OCI-LY1 (cell line): Measurements from ENCODE around the gene CSMD2.

Experiments
- H2AFZ ChIP-seq: fragments of 200-600 bp; sonication (generic), shearing (Covaris generic); 2 replicates; pipeline ENCODE4 v1.6.0; 2014; ENCODE audit warnings: antibody characterized with exemption, mild to moderate bottlenecking, low read length
- H3F3A ChIP-seq: fragments of 200-600 bp; sonication (generic), shearing (Covaris generic); 2 replicates; pipeline ENCODE4 v1.6.0; 2014; ENCODE audit warnings: mild to moderate bottlenecking, antibody characterized with exemption, low read length, moderate library complexity; ENCODE audit not compliant: insufficient read depth
- H3K27ac ChIP-seq: fragments of 200-600 bp; sonication (generic); 2 replicates; pipeline ENCODE4 v1.5.1; 2014; ENCODE audit warnings: low read length, mixed run types, mild to moderate bottlenecking, low read depth; ENCODE audit not compliant: poor library complexity, severe bottlenecking
- H3K27me3 ChIP-seq: fragments of 200-600 bp; sonication (generic); 2 replicates; pipeline ENCODE4 v1.6.0; 2014; ENCODE audit warnings: antibody characterized with exemption, mild to moderate bottlenecking, low read length, moderate library complexity; ENCODE audit not compliant: insufficient read depth
- H3K36me3 ChIP-seq: fragments of 200-600 bp; sonication (generic); 2 replicates; pipeline ENCODE4 v1.6.1; 2014; ENCODE audit warnings: mild to moderate bottlenecking, antibody characterized with exemption, low read length, moderate library complexity, mixed read lengths; ENCODE audit not compliant: insufficient read depth
- H3K4me1 ChIP-seq: fragments of 200-600 bp; sonication (generic); 2 replicates; pipeline ENCODE4 v1.5.1; 2014; ENCODE audit warnings: mild to moderate bottlenecking, low read length, moderate library complexity; ENCODE audit not compliant: insufficient read depth, severe bottlenecking
- H3K4me2 ChIP-seq: fragments of 200-600 bp; sonication (generic), shearing (Covaris generic); 2 replicates; pipeline ENCODE4 v1.6.1; 2014; ENCODE audit warnings: low read length
- H3K4me3 ChIP-seq: fragments of 200-600 bp; sonication (generic); 2 replicates; pipeline ENCODE4 v1.5.1; 2014; ENCODE audit warnings: low read length, low read depth, mild to moderate bottlenecking, mixed read lengths; ENCODE audit not compliant: poor library complexity, severe bottlenecking
- H3K79me2 ChIP-seq: fragments of 200-600 bp; shearing (Covaris generic); 2 replicates; pipeline ENCODE4 v1.6.1; 2016; ENCODE audit warnings: mixed run types, low read length, mixed read lengths; ENCODE audit not compliant: insufficient read depth
- H3K9ac ChIP-seq: fragments of 200-600 bp; sonication (generic), shearing (Covaris generic); 2 replicates; pipeline ENCODE4 v1.6.1; 2014; ENCODE audit warnings: mild to moderate bottlenecking, low read length, mixed read lengths
- H3K9me2 ChIP-seq: fragments of 200-600 bp; sonication (generic), shearing (Covaris generic); 2 replicates; pipeline ENCODE4 v1.6.1; 2014; ENCODE audit warnings: low read depth, mild to moderate bottlenecking, low read length, mixed read lengths
- H3K9me3 ChIP-seq: fragments of 200-600 bp; shearing (Covaris generic); 2 replicates; pipeline ENCODE4 v1.6.1; 2014; ENCODE audit warnings: low read length, mixed read lengths
- H4K20me1 ChIP-seq: fragments of 200-600 bp; sonication (generic), shearing (Covaris generic); 2 replicates; pipeline ENCODE4 v1.6.0; 2016; ENCODE audit warnings: mild to moderate bottlenecking, low read length; ENCODE audit not compliant: insufficient read depth
- EZH2 ChIP-seq: fragments of 200-600 bp; sonication (generic), shearing (Covaris generic); IDR thresholded peaks from 2 replicates; pipeline ENCODE4 v1.8.0; 2017; ENCODE audit warnings: borderline replicate concordance, mixed run types, mild to moderate bottlenecking, antibody characterized with exemption, low read length, moderate library complexity, mixed read lengths
- TF ChIP-seq, protein P1 (sequence below): fragments of 200-600 bp; sonication (generic), shearing (Covaris generic); IDR thresholded peaks from 2 replicates; pipeline ENCODE4 v1.5.1; 2017; ENCODE audit warnings: mild to moderate bottlenecking, antibody characterized with exemption, low read length, moderate library complexity, mixed read lengths

The CSMD2 gene

DNA sequence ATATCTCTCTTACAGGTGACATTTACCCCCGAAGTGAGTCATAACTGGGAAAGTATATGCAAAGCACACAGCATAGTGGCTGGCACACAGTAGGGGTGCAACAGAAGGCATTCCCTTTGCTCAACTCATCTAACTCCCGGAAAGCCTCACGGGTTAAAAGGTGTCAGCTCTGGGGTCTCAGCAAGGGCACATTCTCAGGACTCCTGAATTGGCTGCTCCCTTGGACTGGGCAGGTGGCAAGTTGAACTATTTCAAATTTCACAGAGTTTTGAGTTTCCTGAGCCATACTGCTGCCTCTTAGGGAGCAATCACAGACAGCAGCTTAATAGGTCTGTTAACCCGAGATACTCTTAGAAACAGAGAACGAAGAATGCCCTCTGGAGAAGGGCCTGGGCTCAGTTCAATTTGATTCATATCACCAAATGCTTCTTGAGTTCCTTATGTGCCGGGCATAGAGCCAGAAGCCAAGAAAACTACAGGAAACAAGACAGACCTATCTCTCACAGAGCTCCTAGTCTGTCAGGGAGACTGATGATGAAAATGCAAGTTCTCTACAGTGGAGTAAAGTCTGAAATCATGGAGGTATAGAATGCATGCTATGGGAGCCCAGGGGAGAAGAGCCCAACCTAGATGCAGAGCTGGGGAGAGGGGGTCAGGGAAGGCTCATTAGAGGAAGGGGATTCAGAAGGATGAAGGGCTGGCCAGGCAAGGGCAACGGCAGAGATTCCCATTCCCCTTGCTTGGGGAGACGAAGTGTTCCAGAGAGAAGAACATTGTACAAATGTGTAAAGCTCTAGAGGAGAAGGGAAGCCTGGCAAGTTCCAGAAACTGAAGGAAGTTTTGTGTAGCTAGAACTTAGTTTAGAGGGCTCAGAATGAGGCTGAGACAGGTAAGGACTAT, 445.0 kb downstream of the CSMD2 start:
- no peaks in the 10 kb centered on the region for H3K27me3 ChIP-seq
- H3K4me3 ChIP-seq = no peak overlapping the region
- TF ChIP-seq, protein P1, sequence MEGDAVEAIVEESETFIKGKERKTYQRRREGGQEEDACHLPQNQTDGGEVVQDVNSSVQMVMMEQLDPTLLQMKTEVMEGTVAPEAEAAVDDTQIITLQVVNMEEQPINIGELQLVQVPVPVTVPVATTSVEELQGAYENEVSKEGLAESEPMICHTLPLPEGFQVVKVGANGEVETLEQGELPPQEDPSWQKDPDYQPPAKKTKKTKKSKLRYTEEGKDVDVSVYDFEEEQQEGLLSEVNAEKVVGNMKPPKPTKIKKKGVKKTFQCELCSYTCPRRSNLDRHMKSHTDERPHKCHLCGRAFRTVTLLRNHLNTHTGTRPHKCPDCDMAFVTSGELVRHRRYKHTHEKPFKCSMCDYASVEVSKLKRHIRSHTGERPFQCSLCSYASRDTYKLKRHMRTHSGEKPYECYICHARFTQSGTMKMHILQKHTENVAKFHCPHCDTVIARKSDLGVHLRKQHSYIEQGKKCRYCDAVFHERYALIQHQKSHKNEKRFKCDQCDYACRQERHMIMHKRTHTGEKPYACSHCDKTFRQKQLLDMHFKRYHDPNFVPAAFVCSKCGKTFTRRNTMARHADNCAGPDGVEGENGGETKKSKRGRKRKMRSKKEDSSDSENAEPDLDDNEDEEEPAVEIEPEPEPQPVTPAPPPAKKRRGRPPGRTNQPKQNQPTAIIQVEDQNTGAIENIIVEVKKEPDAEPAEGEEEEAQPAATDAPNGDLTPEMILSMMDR = no peak
- TF ChIP-seq EZH2 = no peak
- no peaks in the 10 kb centered on the region for H3K9me3 ChIP-seq
- no peak overlapping the region for H3K4me2 ChIP-seq
- H3K9me2 ChIP-seq = no peaks in the 10 kb centered on the region
- H3K9ac ChIP-seq = no peak overlapping the region
- no peaks in the 10 kb centered on the region for H3K79me2 ChIP-seq
- H3K36me3 ChIP-seq = no peaks in the 10 kb centered on the region
- H2AFZ ChIP-seq = no peak overlapping the region
- H3F3A ChIP-seq = no peaks in the 10 kb centered on the region
- no peaks in the 10 kb centered on the region for H4K20me1 ChIP-seq
- no peak overlapping the region for H3K27ac ChIP-seq
- no peaks in the 10 kb centered on the region for H3K4me1 ChIP-seq

DNA sequence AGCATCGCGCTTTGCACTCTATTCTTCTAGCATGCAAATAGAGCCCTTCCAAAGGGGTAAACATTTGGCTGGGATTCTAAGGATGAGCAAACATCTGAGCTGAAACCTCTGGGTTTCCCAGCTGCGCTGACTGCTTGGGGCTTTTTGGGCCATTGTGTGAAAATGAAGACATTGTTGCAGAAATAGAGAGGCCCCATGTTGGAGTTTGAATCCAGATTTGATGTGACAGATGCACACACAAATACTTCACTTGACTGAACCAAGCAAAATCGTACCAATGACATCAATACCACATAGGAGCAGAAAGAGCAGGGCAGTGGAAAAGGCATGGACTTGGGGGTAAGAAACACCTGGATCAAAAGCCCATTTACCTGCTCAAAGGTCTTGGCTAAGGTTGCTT, 445.7 kb downstream of the CSMD2 start:
- Histone ChIP-seq H3K9me3 (no peaks in the 10 kb centered on the region), H2AFZ (no peak overlapping the region), H3K9ac (no peak overlapping the region), H3K27me3 (no peaks in the 10 kb centered on the region), H3K4me1 (no peaks in the 10 kb centered on the region), H3K36me3 (no peaks in the 10 kb centered on the region), H3K27ac (no peak overlapping the region), H3K4me3 (no peak overlapping the region), H3K9me2 (no peaks in the 10 kb centered on the region), H3F3A (no peaks in the 10 kb centered on the region), H4K20me1 (no peaks in the 10 kb centered on the region), H3K4me2 (no peak overlapping the region), H3K79me2 (no peaks in the 10 kb centered on the region)
- TF ChIP-seq, protein P1 = no peak

DNA sequence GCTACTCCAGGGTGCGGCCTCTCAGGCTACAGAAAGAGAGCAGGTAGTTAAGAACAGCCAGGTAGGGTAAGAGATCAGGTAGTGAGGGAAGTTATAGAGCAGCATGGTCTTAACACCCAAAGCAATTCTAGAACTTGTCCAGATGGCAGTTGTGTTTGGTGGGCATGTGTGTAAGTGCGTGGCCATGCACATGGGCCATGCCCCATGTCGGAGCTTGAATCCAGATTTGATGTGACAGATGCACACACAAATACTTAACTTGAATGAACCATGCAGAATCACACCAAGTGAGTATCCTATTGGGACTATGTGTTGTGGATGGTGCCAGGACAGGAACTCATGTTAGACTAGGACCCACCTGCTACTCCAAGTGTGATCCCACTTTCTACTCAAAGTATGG, 446.8 kb downstream of the CSMD2 start:
- H3K4me3 ChIP-seq = no peak overlapping the region
- TF ChIP-seq EZH2 = no peak
- TF ChIP-seq, protein P1 = no peak

More for the DNA sequence above, 446.8 kb downstream of the CSMD2 start:
- no peak overlapping the region for H3K4me2 ChIP-seq
- no peak overlapping the region for H2AFZ ChIP-seq
- H4K20me1 ChIP-seq = no peaks in the 10 kb centered on the region
- no peaks in the 10 kb centered on the region for H3K4me1 ChIP-seq
- no peaks in the 10 kb centered on the region for H3K27me3 ChIP-seq
- H3K36me3 ChIP-seq = no peaks in the 10 kb centered on the region
- H3K9me3 ChIP-seq = no peaks in the 10 kb centered on the region
- H3K9me2 ChIP-seq = no peaks in the 10 kb centered on the region
- no peaks in the 10 kb centered on the region for H3K79me2 ChIP-seq
- H3K27ac ChIP-seq = no peak overlapping the region
- H3K9ac ChIP-seq = no peak overlapping the region
- no peaks in the 10 kb centered on the region for H3F3A ChIP-seq
